Stimulated activated CD8-positive, alpha-beta memory T cell treated with anti-CD3 and anti-CD28 coated beads, Interleukin-7, amount 100 ng/mL, for 1 hour (primary cell): Measurements from ENCODE around the gene CAMK2N2.

Experiments used
- DNase-seq, 2 donors: peaks; one replicate each; pipeline ENCODE4 v3.0.0-alpha.2; 2020; ENCODE audit warnings: low read depth in 2 of 2

The CAMK2N2 gene

DNA sequence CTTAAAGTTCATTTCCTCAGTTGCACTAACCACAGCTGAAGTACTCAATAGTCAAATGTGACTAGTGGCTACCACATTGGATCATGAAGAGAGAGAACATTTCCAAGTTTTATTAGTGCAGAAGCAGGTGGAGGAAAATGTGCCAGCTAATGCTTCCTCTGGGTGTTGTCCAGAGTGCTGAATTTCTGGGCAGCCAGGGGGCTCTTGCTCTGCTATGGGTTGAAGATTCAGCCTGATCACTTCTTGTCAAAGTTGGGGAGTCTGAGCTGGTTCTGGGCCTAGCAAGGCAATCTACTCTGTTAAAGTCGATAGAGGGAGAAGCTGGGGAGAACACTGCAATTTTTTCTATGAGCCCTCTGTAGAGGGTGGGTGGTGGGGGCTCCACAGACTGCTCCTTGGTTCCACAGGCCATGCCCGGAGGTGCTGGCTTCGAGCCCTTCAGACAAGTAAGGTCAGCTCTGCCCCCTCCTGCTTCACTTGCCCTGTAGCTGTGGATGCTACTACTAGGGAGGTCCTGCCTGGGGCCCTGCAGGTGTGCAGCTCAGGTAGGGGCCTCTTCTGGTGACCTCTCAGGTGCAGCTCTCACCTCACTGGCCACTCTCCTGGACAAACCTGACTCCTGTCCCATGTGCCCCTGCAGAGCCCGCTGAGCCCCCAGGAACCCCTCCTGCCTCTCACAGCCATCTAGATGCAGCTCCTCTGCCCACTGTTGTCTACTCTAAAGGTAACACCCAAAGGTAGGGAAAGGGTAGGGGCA lies 20.8 kb downstream of the CAMK2N2 start:
- no peak for DNase-seq

DNA sequence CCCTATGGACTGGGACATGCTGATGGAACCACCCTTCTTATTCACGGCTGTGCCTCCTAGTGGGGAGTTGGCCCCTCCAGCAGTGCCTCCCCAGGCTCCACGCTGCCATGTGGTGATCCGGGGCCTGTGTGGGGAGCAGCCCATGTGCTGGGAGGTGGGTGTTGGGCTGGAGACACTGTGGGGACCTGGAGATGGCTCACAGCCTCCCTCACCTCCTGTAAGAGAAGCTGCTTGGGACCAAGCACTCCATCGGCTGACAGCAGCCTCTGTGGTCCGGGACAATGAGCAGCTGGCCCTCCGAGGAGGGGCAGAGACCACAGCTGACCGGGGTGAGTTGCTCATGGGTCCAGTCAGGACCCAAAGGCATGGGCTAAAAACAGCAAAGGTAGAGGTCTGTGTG lies 21.6 kb downstream of the CAMK2N2 start:
- no peak for DNase-seq

DNA sequence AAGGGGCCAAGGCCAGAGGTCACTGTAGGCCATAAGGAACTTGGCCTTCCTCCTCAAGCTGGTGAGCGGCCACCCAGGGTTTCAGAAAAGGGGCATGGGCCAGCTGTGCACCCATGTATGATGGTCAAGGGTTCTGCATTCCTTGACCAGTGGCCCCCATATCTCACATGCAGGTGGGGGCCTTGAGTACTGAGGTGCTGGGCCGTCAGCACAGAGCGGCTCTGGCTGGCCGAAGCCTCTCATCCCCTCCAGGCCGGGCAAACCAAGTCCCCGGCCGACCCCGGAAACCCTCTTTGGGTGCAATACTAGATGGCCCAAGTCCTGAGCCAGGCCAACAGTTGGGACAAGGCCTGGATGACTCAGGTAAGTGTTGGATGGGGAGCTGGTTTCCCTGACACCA lies 22.1 kb downstream of the CAMK2N2 start:
- DNase-seq = no peak

DNA sequence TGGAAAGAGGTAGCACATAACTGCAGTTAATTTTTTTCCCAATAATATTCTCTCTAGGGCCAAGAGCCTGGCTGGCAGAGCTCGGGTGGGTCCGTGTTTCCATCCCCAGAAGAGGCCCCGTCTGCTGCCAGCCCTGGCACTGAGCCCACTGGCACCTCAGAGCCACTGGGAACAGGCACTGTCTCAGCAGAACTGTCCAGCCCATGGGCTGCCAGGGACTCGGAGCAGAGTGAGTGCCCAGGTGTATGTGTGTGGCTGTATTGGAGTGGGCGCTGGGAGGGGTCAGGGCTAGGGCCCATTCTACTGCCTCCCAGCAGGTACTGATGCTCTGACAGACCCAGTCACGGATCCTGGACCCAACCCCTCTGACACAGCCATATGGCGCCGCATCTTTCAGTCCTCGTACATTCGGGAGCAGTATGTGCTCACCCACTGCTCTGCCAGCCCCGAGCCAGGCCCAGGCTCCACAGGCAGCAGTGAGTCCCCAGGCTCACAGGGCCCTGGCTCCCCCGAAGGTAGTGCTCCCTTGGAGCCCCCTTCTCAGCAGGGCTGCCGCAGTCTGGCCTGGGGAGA lies 23.0 kb downstream of the CAMK2N2 start:
- DNase-seq = no peak

- no peak for DNase-seq
Measured at GRCh38 chr3:184237807-184238206, 23.5 kb downstream of the CAMK2N2 start.

DNA sequence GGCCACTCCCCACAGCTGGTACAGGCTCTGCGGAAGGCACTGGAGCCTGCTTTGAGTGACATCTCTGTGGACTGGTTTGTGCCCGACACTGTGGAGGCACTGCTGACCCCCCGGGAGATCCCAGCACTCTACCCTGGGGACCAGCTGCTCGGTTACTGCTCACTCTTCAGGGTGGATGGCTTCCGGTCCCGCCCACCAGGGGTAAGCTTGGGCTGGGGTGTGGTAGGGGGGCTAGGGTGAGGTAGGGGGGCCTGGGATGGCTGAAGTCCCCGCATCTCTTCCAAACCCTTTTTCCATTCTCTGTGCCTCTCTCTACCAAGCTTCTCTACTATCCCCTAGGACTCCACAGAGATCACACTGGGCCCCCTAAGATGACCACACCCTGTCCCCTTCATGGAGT lies 24.1 kb downstream of the CAMK2N2 start:
- DNase-seq = no peak

DNA sequence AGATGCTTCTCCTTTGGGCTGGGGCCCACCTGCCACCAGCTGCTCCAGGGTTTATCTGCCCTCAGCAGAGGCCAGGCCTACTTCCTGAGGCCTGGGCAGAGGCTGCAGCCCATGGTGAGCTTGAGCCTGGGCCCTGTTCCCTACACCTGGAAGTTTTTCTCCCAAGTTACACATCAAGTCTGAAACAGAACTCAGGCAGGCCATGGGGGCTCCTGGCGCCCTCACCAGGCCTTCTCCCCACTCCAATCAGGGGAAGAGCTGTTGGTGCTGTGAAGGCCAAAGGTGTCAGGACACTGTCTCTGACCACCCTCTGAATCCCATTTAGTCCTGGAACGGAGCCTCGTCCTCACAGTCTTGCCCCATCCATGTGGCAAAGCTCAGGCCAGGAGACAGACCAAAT lies 24.7 kb downstream of the CAMK2N2 start:
- DNase-seq = no peak

- no peak for DNase-seq
Measured at GRCh38 chr3:184236033-184236410, 25.3 kb downstream of the CAMK2N2 start.

- DNase-seq = no peak
Measured at GRCh38 chr3:184235381-184236032, 25.8 kb downstream of the CAMK2N2 start.

DNA sequence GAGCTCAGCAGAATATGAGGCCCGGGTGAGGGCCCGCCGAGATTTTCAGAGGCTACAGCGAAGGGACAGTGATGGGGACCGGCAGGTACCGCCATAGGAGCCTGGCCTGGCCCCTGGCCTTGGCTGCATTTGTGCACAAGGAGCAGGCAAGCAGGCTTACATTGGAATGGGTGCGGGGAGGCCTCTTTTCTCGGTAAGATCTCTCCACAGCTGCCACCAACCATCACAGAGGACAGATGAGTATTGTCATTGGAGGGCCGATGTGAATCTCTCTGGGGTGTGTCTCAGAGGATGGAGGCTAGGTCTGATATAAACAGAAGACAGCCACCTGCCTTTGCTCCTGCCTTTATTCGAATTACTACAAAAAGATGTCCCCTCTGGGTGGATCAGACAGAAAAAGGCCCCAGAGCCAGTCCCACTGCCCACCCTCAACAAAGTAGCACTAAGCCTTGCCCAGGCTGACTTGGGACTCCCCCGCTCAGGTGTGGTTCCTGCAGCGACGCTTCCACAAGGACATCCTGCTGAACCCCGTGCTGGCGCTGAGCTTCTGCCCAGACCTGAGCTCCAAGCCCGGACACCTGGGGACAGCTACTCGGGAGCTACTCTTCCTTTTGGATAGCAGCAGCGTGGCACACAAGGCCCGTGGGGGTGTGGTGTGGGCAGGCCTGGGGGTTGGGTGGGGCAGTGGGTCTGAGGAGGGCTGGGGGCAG lies 26.5 kb downstream of the CAMK2N2 start:
- no peak for DNase-seq

GRCh38 chr3:184234224-184234623 lies 27.1 kb downstream of the CAMK2N2 start:
- no peak for DNase-seq

DNA sequence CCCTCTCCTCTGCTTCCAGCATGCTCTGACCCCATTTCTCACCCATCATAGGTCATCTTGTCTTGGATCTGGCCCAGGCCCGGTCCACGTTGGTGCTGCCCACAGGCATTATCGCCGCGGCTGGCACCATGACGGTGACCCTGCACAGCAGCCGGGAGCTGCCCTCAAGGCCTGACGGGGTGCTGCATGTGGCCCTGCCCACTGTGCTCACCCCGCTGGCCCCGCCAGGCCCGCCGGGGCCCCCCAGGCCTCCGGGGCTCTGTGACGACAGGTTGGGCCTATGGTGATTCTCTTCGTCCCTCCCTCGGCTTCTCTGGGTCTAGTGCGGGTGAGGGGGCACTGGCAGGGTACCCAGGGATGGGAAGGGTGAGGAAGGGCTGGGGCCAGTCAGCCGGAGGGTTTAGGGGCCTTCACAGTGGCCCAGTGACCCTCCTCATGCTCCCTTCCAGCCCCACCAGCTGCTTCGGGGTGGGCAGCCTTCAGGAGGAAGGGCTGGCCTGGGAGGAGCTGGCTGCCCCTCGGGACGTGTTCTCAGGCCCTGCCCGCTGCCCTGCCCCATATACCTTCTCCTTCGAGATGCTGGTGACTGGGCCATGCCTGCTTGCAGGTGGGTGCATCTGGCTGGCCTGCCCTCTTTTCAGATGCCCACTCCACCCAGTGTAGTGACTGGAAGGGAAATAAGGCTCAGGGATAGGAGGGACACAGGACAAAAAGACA lies 28.1 kb downstream of the CAMK2N2 start:
- no peak for DNase-seq

DNA sequence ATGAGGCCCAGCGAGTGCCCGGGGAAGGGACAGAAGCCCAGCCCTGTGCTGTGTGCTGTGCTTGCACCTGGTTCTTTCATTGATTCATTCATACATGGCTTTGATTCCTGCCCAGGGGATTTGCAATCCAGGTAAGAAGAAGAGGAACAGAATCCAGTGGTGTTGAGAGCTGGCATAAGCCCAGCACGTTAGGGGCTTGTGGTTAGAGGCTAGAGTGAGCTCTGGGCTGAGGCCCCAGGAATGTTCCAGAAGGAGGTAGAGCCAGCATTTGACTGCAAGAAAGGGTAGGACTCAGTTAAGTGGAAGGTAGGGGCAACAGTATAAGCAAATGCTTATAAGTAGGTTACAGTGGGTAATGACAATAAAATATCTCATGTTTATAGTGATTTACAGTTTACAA lies 29.7 kb downstream of the CAMK2N2 start:
- DNase-seq = no peak

- no peak for DNase-seq
Measured at GRCh38 chr3:184230603-184231528, 30.5 kb downstream of the CAMK2N2 start.

DNA sequence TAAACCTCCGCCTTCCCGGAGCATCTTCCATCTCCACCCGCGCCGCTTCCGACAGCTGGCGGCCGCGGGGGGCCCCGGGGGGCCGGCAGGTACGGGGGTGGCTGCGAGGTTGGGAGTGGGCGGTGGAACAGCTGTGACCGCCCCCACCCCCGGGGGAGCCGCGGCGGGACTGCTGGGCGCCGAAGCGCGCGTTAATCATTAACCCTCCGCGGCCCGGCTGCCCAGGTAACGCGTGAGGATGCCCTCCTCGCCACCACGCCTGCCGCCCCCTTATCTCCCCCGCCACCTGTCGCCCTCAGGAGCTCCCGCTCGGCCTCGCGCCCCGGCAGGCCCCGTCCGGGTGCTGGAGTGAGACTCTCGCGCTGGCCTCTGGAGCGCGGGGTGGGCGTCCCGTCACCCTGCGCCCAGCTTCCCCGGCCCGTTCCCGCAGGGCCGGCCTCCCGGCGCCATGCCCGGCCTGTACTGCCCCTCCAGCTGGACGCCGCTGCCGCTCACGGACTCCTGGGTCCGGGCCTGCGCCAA lies 31.2 kb downstream of the CAMK2N2 start:
- no peak for DNase-seq

DNA sequence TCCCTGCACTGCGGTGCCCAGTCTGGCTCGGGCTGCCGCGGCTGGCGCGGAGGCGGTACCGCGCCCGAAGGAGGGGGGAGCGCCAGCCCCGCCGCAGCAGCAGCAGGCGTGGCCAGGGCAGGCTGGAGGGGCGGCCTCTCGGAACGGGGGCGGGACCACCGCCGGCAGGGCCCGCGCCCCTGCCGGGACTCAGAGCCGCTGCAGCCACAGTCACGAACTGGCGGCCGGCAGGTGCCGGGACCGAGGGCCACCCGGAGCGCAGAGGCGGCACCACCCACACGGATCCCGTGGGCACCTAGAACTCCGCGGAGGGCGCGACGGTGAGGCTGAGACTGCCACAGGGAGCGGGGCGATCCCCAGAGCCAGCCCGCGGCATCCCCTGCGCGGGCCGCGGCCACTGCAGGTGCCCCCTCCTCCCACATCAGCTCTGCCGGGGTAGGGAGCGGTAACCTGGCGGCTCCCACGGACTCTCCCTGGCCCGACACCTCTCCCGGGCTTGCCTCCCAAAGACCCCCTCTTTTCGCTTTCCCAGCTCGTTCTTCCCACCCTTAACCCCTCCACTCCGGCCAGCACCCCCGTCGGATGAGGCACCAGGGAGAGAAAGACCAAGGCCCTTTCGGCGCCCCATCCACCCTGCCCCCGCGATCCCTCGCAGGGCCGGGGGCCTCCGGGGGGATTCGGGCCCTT lies 31.8 kb downstream of the CAMK2N2 start, which contains the start of gene VWA5B2:
Gene VWA5B2, plus strand, starts transcription at position 192 of the 687 bp plus-strand sequence. CDS start 944 bp downstream, outside the sequence.
- DNase-seq = peak; percentile 40 to 56

DNA sequence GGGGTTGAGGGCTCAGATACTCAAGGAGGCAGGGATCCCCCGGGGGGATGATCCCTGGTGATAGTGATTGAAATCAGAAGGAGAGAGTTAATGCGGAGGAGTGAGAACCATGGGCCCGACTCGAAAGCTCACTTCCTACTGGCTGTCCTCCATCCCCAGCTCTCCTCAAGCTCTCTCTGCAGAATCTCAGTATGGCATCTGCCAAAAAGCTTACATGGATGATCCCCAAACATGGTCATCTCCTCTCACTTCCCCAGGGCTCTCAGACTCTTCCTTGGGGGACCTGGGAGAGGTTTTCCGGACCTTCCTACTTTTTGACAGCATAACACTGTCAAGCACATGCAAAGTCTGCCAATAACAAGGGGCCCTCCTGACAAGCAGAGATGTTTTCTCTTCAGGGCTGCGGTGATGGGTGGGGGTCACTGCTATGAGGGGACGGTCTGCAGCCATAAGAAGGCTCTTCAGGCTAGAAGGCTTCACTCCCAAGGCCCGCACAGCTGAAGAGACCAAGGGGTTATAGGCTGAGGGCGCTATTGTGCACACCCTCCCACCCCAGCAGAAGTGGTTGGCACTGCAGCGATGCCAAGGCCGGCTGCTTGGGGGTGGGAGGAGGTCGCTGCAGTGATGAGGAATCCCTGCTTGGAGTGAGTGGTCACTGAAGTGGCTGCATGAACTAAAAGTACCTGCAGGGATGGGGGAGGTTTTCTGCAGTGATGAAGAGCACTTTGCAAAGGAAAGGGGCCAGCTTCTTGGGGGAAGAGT lies 32.8 kb downstream of the CAMK2N2 start:
- DNase-seq = no peak

DNA sequence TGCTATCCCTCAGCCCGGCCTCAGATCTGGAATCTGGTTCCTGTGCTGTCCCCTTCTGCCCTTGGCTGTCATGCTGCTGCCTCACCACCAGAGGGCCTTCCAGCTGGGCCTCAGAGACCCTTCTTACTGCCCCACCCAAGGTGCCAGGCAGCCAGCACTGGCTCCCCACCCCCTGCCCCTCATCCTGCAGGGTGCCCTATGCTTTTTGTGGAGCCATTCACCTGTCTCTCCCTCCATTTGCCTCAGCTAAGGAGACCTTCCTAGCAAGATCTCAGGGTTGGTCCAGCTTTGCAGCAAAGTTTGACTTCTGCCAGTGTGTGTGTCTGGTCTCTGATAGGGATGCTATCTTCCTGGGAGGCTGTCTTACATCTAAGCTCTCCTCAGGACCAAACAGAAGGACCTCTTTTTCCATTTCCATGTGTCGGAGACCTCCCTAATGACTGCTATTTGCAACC lies 33.8 kb downstream of the CAMK2N2 start:
- peak in 1 of 2 donors; percentile 23 for DNase-seq

DNA sequence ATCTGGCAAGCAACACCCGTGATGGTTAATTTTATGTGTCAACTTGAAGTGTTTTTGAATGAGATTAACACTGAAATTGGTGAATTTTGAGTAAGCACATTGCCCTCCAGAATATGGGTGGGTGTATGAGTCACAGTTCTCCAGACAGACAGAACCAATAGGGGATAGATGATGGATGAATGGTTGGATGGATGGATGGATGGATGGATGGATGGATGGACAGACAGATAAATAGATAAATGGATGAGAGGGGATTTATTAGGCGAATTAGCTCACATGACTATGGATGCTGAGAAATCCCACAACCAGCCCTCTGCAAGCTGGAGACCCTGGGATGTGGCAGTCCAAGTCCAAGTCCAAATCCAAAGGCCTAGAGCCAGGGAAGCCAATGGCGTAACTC lies 37.4 kb downstream of the CAMK2N2 start:
- no peak for DNase-seq
